Stimulated activated naive CD8-positive, alpha-beta T cell treated with anti-CD3 and anti-CD28 coated beads, Interleukin-15, amount 100 ng/mL, for 72 hours (primary cell): ENCODE results near the gene DCT.

ENCODE experiments used
- ATAC-seq: fragments of 150-1000 bp; cut with Tn5 transposase; 2 replicates; pipeline ENCODE4 v1.10.0; 2021; ENCODE audit warnings: mild to moderate bottlenecking, moderate library complexity
- DNase-seq, 2 donors: peaks; one replicate each; pipeline ENCODE4 v3.0.0; 2021 to 2022
- H3K27ac Mint-ChIP-seq, 2 donors: one replicate each; pipeline ENCODE4 v1.8.0; 2022; ENCODE audit warnings: mild to moderate bottlenecking in 2 of 2, mixed read lengths in 2 of 2, moderate library complexity in 2 of 2
- H3K27me3 Mint-ChIP-seq: one replicate; pipeline ENCODE4 v1.8.0; 2022; ENCODE audit warnings: mixed read lengths
- H3K4me1 Mint-ChIP-seq: one replicate; pipeline ENCODE4 v1.8.0; 2022; ENCODE audit warnings: mild to moderate bottlenecking, mixed read lengths
- H3K4me3 Mint-ChIP-seq, 2 donors: one replicate each; pipeline ENCODE4 v1.8.0; 2022; ENCODE audit warnings: mild to moderate bottlenecking in 2 of 2, mixed read lengths in 2 of 2, moderate library complexity in 1 of 2
- H3K9me3 Mint-ChIP-seq, 2 donors: one replicate each; pipeline ENCODE4 v1.8.0; 2022; ENCODE audit warnings: mixed read lengths in 2 of 2

Gene DCT

GRCh38 chr13:94419304-94419924 is 60.1 kb downstream of the DCT start:
- Mint-ChIP-seq H3K27me3 (no peaks in the 10 kb centered on the region), H3K27ac (peak overlapping the region; percentile 97 to 98), H3K9me3 (peaks cover 17 to 22% of the 10 kb centered on the region in 2 donors), H3K4me1 (peaks cover 35% of the 10 kb centered on the region), H3K4me3 (peak overlapping the region; percentile 66 to 74)
- peak; percentile 20 to 63 for DNase-seq
- peak; percentile 97 for ATAC-seq

DNA sequence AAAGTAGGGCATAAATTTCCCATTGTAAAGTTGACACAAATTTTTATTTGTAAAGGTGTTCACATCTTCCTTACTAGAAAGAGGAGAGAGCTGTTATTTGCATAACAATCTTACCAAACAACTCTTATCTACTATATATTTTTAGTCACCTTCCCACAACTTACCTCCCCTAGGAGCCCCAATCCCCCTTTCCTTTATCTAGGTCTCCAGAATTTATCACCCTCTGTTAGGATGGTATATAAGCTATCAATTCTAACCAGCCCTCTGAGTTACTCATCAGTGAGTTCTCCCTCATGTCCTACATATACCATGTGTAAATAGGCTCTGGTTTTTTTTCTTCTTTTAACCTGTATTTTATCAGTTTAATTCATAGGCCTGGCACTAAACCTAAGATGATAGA is 62.2 kb downstream of the DCT start:
- peak overlapping the region in 1 of 2 donors; percentile 55 for H3K27ac Mint-ChIP-seq

DNA sequence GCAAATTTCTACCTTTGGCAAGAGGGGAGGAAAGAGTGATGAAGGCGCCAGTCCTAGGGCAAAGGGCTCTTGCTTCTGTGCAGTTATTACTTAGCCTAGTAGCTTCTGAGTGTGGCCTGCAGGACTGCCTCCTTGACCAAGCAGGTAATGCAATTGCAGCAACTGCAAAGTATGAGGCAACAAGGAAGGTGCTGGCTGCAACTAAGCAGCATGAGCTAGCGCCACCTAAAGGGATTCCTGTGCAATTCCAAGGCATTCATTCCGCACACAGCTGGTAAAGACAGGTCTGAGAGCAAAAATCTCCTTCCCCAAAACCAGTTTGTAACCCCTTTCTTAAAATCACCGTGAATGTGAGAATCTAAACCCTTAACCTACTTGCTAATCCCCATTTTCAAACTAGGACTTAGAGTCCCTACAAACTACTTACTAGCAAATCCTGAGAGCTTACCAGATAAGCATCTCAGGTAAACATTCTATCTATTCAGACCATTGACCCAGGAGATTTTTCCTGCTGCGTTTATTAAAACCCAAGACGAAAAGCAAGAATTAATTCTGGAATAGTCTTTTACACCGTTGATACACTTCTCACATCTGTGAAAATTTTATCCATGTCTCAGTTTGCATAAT is 62.9 kb downstream of the DCT start:
- DNase-seq, result no peak
- H3K27ac Mint-ChIP-seq, result no peak overlapping the region
- peaks cover 40% of the 10 kb centered on the region for H3K4me1 Mint-ChIP-seq
- H3K27me3 Mint-ChIP-seq, result peaks cover 5% of the 10 kb centered on the region
- H3K9me3 Mint-ChIP-seq, result peaks cover 17 to 19% of the 10 kb centered on the region in 2 donors
- H3K4me3 Mint-ChIP-seq, result no peak overlapping the region
- ATAC-seq, result no peak

More for the DNA sequence above, 62.2 kb downstream of the DCT start:
- Mint-ChIP-seq H3K9me3 (peaks cover 17 to 22% of the 10 kb centered on the region in 2 donors), H3K27me3 (no peaks in the 10 kb centered on the region), H3K4me1 (peaks cover 35% of the 10 kb centered on the region), H3K4me3 (no peak overlapping the region)
- no peak for DNase-seq
- ATAC-seq, result no peak

GRCh38 chr13:94415500-94416237 is 63.8 kb downstream of the DCT start:
- H3K4me3 Mint-ChIP-seq, result no peak overlapping the region
- H3K27me3 Mint-ChIP-seq, result peaks cover 7% of the 10 kb centered on the region
- H3K9me3 Mint-ChIP-seq, result peaks cover 12 to 17% of the 10 kb centered on the region in 2 donors
- H3K4me1 Mint-ChIP-seq, result peaks cover 41% of the 10 kb centered on the region
- ATAC-seq (no peak), DNase-seq (no peak)
- H3K27ac Mint-ChIP-seq, result no peak overlapping the region

GRCh38 chr13:94414708-94415107 is 64.8 kb downstream of the DCT start:
- peaks cover 5 to 17% of the 10 kb centered on the region in 2 donors for H3K9me3 Mint-ChIP-seq
- H3K27ac Mint-ChIP-seq, result no peak overlapping the region
- ATAC-seq, result no peak
- H3K4me3 Mint-ChIP-seq, result no peak overlapping the region
- H3K27me3 Mint-ChIP-seq, result peaks cover 7% of the 10 kb centered on the region
- peaks cover 32% of the 10 kb centered on the region for H3K4me1 Mint-ChIP-seq
- DNase-seq, result no peak

GRCh38 chr13:94414141-94414540 is 65.3 kb downstream of the DCT start:
- no peak overlapping the region for H3K4me3 Mint-ChIP-seq
- DNase-seq (no peak), ATAC-seq (no peak)
- H3K4me1 Mint-ChIP-seq, result peaks cover 26% of the 10 kb centered on the region
- peaks cover 5 to 17% of the 10 kb centered on the region in 2 donors for H3K9me3 Mint-ChIP-seq
- H3K27me3 Mint-ChIP-seq, result peaks cover 7% of the 10 kb centered on the region
- H3K27ac Mint-ChIP-seq, result no peak overlapping the region

GRCh38 chr13:94413598-94413944 is 65.9 kb downstream of the DCT start:
- DNase-seq (no peak), ATAC-seq (no peak)
- peaks cover 7% of the 10 kb centered on the region for H3K27me3 Mint-ChIP-seq
- H3K9me3 Mint-ChIP-seq, result peaks cover 5 to 19% of the 10 kb centered on the region in 2 donors
- no peak overlapping the region for H3K4me3 Mint-ChIP-seq
- no peak overlapping the region for H3K27ac Mint-ChIP-seq
- H3K4me1 Mint-ChIP-seq, result peaks cover 20% of the 10 kb centered on the region

DNA sequence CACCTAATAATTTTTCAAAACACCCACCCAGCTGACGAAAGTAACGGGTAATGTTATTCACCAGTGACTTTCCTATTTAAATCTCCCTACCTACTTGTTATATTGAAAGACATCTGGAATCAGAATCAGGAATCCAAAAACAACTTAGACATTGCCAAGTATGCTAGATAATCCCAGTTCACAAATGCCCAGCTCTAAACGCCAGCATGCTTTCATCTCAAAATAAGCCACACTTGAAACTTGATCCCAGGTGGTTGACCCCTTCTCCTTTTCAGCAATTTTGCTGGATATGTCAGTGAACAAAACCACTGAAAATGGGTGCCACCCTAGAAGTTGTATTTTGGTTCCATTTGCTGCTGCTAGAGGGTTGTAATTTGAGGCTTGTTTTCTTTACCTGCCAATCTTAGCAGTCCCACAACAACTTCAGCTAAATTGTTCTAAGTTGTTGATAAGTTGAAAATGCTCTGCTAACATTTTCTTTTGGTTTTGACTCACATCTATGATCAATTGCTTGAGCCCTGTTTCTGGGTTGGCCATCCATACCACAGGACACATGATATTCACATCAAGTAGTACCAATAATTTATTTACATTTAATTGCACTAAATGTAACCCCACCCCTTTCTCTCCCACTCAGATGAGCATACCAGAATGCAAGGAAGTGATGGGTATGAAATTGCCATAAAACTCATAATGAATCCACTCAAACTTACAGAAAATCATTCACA is 66.4 kb downstream of the DCT start:
- Mint-ChIP-seq H3K27me3 (peaks cover 7% of the 10 kb centered on the region), H3K4me3 (no peak overlapping the region), H3K27ac (no peak overlapping the region), H3K9me3 (peaks cover 3 to 15% of the 10 kb centered on the region in 2 donors), H3K4me1 (peaks cover 15% of the 10 kb centered on the region)
- DNase-seq (no peak), ATAC-seq (no peak)

- DNase-seq (no peak), ATAC-seq (no peak)
- Mint-ChIP-seq H3K27ac (no peak overlapping the region), H3K4me3 (no peak overlapping the region), H3K4me1 (peaks cover 11% of the 10 kb centered on the region), H3K27me3 (peaks cover 7% of the 10 kb centered on the region), H3K9me3 (peaks cover 0 to 7% of the 10 kb centered on the region in 2 donors)
Measured at GRCh38 chr13:94411747-94412146, 67.7 kb downstream of the DCT start.

DNA sequence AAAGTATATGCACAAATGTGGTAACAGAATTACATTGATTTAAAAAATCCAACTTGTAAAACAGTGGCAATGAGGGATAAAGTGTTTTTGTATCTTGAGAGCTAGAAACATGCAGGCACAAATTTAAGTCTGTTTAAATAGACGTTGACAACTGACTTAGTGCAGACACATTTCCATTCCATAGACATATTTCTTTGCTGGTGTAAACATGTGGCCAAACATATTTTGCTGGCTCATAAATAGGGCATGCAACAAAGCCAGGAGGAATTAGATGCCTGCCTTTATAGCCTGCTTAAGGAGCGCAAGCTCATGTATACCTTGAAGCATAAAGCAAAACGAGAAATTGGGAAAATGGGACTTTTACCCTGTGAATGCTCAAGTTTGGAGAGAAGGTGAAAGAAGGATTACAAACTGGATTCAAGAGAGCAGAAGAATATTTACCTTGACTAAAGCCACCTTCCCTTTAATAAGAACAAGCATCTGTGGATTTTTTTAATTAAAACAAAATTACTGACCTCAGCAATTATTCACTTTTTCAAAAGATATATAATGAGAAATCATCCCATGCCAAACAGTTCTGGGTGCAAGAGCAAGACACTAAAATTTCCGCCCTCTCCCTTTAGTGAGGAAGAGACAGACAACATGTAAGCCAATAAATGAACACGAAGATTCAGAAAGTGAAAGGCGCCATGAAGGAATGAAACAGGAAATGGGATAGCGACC is 71.0 kb downstream of the DCT start:
- no peak for ATAC-seq
- no peak for DNase-seq
- Mint-ChIP-seq H3K4me1 (peaks cover 7% of the 10 kb centered on the region), H3K27me3 (peaks cover 7% of the 10 kb centered on the region), H3K4me3 (no peak overlapping the region), H3K27ac (no peak overlapping the region), H3K9me3 (peaks cover 0 to 7% of the 10 kb centered on the region in 2 donors)

GRCh38 chr13:94400874-94401273 is 78.6 kb downstream of the DCT start:
- peaks cover 0 to 7% of the 10 kb centered on the region in 2 donors for H3K9me3 Mint-ChIP-seq
- ATAC-seq, result no peak
- no peak overlapping the region for H3K4me3 Mint-ChIP-seq
- H3K27ac Mint-ChIP-seq, result no peak overlapping the region
- no peaks in the 10 kb centered on the region for H3K27me3 Mint-ChIP-seq
- DNase-seq, result no peak
- H3K4me1 Mint-ChIP-seq, result no peaks in the 10 kb centered on the region

DNA sequence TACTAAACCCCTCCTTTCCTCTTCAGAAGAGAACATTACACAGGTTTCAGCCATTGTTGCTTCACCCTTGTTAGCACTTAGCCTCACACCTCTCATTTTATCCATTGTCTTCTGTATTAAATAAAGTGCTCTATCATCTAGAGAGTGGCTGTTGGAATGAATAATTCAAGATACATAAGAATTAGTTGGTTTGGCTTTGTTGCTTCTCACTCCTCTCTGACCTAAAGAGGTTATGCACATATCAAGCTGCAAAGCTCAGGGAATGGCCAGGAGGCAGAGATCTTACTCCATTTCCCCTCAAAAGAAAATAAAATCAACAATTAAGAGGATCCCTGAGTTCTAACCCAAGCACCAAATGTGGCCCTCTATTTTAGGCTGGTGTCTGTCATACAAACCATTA is 79.7 kb downstream of the DCT start:
- Mint-ChIP-seq H3K4me1 (no peaks in the 10 kb centered on the region), H3K27me3 (no peaks in the 10 kb centered on the region), H3K9me3 (peaks cover 0 to 7% of the 10 kb centered on the region in 2 donors)

GRCh38 chr13:94395860-94396259 is 83.6 kb downstream of the DCT start:
- Mint-ChIP-seq H3K27me3 (peaks cover 12% of the 10 kb centered on the region), H3K4me3 (no peak overlapping the region), H3K9me3 (peaks cover 0 to 7% of the 10 kb centered on the region in 2 donors), H3K27ac (peak overlapping the region in 1 of 2 donors; percentile 15), H3K4me1 (no peaks in the 10 kb centered on the region)
- ATAC-seq (no peak), DNase-seq (no peak)

More for the DNA sequence above, 79.7 kb downstream of the DCT start:
- no peak overlapping the region for H3K4me3 Mint-ChIP-seq
- no peak for ATAC-seq
- DNase-seq, result no peak
- H3K27ac Mint-ChIP-seq, result no peak overlapping the region

- H3K4me3 Mint-ChIP-seq, result no peak overlapping the region
- H3K27me3 Mint-ChIP-seq, result peaks cover 12% of the 10 kb centered on the region
- DNase-seq (no peak), ATAC-seq (no peak)
- no peak overlapping the region for H3K27ac Mint-ChIP-seq
- H3K4me1 Mint-ChIP-seq, result no peaks in the 10 kb centered on the region
- peaks cover 0 to 7% of the 10 kb centered on the region in 2 donors for H3K9me3 Mint-ChIP-seq
Measured at GRCh38 chr13:94394723-94395122, 84.8 kb downstream of the DCT start.

DNA sequence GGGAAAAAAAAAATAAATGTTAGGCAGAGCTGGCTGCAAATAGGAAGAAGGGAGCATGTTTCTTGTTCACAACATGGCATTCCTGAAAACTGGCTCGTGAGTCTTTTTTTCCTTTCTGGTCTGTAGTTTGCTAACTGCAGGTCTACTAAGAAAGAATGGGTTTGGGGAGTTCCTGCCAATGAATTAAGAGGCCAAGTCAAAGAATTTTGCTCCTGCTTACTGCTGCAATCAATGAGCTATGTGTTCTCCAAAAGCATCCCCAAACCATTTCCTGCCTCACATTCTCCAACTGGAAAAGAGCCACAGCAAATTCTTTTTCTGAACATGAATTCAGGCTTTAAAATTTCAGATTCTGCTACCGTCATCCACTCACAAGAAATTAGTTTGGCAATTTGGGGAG is 88.6 kb downstream of the DCT start:
- no peak for DNase-seq
- no peak overlapping the region for H3K27ac Mint-ChIP-seq
- peaks cover 9% of the 10 kb centered on the region for H3K4me1 Mint-ChIP-seq
- no peak for ATAC-seq
- no peaks in the 10 kb centered on the region for H3K9me3 Mint-ChIP-seq
- H3K4me3 Mint-ChIP-seq, result no peak overlapping the region
- H3K27me3 Mint-ChIP-seq, result peaks cover 12% of the 10 kb centered on the region
